Measurements from ENCODE around the gene SNAP25. TPM values are rescaled to one million over a fixed set of nuclear protein-coding genes. Genes with fewer than 3 reads are reported as not detected.

Gene SNAP25
- total and polyA plus RNA-seq, 9 donors = 5.1 to 19.8 (median 11.3) TPM

GRCh38 chr20:10288421-10288820 lies 69.8 kb downstream of the SNAP25 start:
- H3K27ac ChIP-seq = no peak overlapping the region
- no peak for TF ChIP-seq POLR2A (IDR thresholded peaks at IDR 0.05)
- TF ChIP-seq CTCF (IDR thresholded peaks at IDR 0.05) = no peak
- TF ChIP-seq EP300 (IDR thresholded peaks at IDR 0.05) = no peak
- no peaks in the 10 kb centered on the region for H3K4me1 ChIP-seq (ENCODE audit: insufficient read depth)
- H3K27me3 ChIP-seq = no peaks in the 10 kb centered on the region
- no peak for DNase-seq
- no peaks in the 10 kb centered on the region for H3K9me3 ChIP-seq
- intact Hi-C loops (cut with DNase I) = loop anchor here in 1 of 4 donors (5.0 kb wide), 1 partner anchor 404 kb away; no protein-coding TSS in a partner anchor
- H3K36me3 ChIP-seq = no peaks in the 10 kb centered on the region
- no peak overlapping the region for H3K4me3 ChIP-seq
- WGBS, 3 donors = 94 to 96% (median 94%) methylated on average over 5 of the region's 5 CpGs

GRCh38 chr20:10288954-10289646 lies 70.5 kb downstream of the SNAP25 start:
- H3K36me3 ChIP-seq = no peaks in the 10 kb centered on the region
- no peaks in the 10 kb centered on the region for H3K9me3 ChIP-seq
- intact Hi-C loops (cut with DNase I) = loop anchor here in 1 of 4 donors (5.0 kb wide), 1 partner anchor 403 kb away; no protein-coding TSS in a partner anchor
- 87 to 91% (median 88%) methylated on average over 5 of the region's 5 CpGs for WGBS, 3 donors
- no peak overlapping the region for H3K27ac ChIP-seq
- no peak overlapping the region for H3K4me3 ChIP-seq
- no peaks in the 10 kb centered on the region for H3K4me1 ChIP-seq (ENCODE audit: insufficient read depth)
- H3K27me3 ChIP-seq = no peaks in the 10 kb centered on the region
- no peak for DNase-seq
- TF ChIP-seq POLR2A (IDR thresholded peaks at IDR 0.05) (no peak), CTCF (IDR thresholded peaks at IDR 0.05) (no peak), EP300 (IDR thresholded peaks at IDR 0.05) (no peak)

- no peak overlapping the region for H3K27ac ChIP-seq
- TF ChIP-seq CTCF (IDR thresholded peaks at IDR 0.05) = no peak
- no peak for TF ChIP-seq POLR2A (IDR thresholded peaks at IDR 0.05)
- no peak for TF ChIP-seq EP300 (IDR thresholded peaks at IDR 0.05)
- no peaks in the 10 kb centered on the region for H3K9me3 ChIP-seq
- no peaks in the 10 kb centered on the region for H3K36me3 ChIP-seq
- WGBS, 3 donors = 84 to 87% (median 86%) methylated on average over 2 of the region's 2 CpGs
- H3K4me3 ChIP-seq = no peak overlapping the region
- intact Hi-C loops (cut with DNase I) = no loop called here
- no peaks in the 10 kb centered on the region for H3K27me3 ChIP-seq
- no peaks in the 10 kb centered on the region for H3K4me1 ChIP-seq (ENCODE audit: insufficient read depth)
- DNase-seq = no peak
Measured at GRCh38 chr20:10291568-10292248, 73.1 kb downstream of the SNAP25 start.

- no peak for TF ChIP-seq POLR2A (IDR thresholded peaks at IDR 0.05)
- no peak for TF ChIP-seq EP300 (IDR thresholded peaks at IDR 0.05)
- no peak for TF ChIP-seq CTCF (IDR thresholded peaks at IDR 0.05)
- Histone ChIP-seq H3K4me1 (ENCODE audit: insufficient read depth) (no peaks in the 10 kb centered on the region), H3K9me3 (no peaks in the 10 kb centered on the region), H3K27me3 (no peaks in the 10 kb centered on the region), H3K36me3 (no peaks in the 10 kb centered on the region), H3K4me3 (no peak overlapping the region), H3K27ac (no peak overlapping the region)
- 92 to 100% (median 100%) methylated on average over 1 of the region's 1 CpG for WGBS, 3 donors
- intact Hi-C loops (cut with DNase I) = no loop called here
- DNase-seq = no peak
Measured at GRCh38 chr20:10297223-10297622, 78.6 kb downstream of the SNAP25 start.

All from ovary (tissue), 9 donors.